ENCODE data around the gene ZC3H7A.
A peak's percentile ranks its signal among the peaks of the same experiment; 100 is the strongest.
"Not testable (repeated sequence)": the region's sequence is repeated elsewhere in the genome, so short reads cannot be mapped to it uniquely, and the experiment has no call there.

The ZC3H7A gene, protein sequence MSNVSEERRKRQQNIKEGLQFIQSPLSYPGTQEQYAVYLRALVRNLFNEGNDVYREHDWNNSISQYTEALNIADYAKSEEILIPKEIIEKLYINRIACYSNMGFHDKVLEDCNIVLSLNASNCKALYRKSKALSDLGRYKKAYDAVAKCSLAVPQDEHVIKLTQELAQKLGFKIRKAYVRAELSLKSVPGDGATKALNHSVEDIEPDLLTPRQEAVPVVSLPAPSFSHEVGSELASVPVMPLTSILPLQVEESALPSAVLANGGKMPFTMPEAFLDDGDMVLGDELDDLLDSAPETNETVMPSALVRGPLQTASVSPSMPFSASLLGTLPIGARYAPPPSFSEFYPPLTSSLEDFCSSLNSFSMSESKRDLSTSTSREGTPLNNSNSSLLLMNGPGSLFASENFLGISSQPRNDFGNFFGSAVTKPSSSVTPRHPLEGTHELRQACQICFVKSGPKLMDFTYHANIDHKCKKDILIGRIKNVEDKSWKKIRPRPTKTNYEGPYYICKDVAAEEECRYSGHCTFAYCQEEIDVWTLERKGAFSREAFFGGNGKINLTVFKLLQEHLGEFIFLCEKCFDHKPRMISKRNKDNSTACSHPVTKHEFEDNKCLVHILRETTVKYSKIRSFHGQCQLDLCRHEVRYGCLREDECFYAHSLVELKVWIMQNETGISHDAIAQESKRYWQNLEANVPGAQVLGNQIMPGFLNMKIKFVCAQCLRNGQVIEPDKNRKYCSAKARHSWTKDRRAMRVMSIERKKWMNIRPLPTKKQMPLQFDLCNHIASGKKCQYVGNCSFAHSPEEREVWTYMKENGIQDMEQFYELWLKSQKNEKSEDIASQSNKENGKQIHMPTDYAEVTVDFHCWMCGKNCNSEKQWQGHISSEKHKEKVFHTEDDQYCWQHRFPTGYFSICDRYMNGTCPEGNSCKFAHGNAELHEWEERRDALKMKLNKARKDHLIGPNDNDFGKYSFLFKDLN

GRCh38 chr16:11797166-11797956 lies at the start of gene ZC3H7A:
ZC3H7A (minus strand) TSS chr16:11797258; CDS start chr16:11782354, 14,904 bp downstream.
- DNase-seq (ENCODE audit: low read depth in 2 of 2) = peak; percentile 87 to 91

- DNase-seq (ENCODE audit: low read depth in 2 of 2) = no peak
Measured at GRCh38 chr16:11844499-11844898, 47.4 kb upstream of the ZC3H7A start.

DNA sequence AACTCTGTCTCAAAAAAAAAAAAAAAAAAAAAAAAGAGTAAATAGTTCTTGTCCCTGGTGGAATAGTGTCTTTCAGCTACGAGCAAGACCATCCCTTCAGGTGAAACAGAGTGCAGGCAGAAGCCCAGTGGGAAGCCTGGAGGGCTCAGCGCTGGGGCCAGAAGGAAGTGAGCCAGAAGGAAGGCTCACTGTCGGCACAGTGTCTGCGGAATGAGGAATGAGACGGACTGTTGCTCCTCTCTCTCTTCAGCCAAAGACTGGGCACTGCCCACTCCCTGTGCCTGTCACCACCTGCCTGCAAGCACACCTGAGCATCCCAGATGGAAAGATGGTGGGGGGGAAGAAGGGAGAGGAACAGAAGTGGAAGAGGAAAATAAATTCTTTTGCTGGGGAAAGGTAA lies 46.8 kb upstream of the ZC3H7A start:
- no peak for DNase-seq (ENCODE audit: low read depth in 2 of 2)

- DNase-seq (ENCODE audit: low read depth in 2 of 2) = no peak
Measured at GRCh38 chr16:11843206-11843605, 46.1 kb upstream of the ZC3H7A start.

DNA sequence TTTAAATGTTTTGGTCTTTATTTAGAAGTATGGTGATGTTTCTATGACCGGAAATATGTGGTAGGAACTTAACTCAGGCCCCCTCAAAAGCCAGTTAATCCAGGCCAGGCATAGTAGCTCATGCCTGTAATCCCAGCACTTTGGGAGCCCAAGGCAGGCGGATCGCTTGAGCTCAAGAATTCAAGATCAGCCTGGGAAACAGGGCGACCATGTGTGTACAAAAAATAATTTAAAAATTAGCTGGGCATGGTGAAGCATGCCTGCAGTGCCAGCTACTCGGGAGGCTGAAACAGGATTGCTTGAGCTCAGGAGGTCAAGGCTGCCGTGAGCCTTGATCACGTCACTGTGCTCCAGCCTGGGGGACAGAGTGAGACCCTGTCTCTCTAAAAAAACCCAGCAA lies 44.0 kb upstream of the ZC3H7A start:
- no peak for DNase-seq (ENCODE audit: low read depth in 2 of 2)

DNA sequence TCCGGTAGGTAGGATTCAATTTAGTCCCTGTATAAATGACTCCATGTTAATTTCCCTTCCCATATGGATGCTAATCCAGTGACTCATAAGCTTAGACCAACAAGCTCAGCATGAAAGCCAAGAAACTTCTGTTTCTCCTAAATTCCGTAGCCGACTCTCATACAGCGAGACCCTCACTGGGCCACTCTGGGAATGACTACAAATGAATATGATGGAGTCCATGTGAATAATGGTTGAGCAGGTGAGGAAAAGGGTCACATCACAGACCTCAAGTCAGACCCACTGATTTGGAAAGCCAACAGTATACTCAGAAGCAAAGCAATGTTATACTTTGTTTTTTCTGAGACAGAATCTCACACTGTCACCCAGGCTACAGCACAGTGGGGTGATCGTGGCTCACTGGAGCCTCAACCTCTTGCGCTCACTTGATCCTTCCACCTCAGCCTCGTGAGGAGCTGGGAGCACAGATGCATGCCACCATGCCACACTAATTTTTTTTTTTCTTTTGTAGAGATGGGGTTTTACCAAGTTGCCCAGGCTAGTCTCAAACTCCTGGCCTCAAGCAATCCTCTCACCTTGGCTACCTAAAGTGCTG lies 39.7 kb upstream of the ZC3H7A start:
- no peak for DNase-seq (ENCODE audit: low read depth in 2 of 2)

GRCh38 chr16:11835891-11836649 lies 39.0 kb upstream of the ZC3H7A start:
- no peak for DNase-seq (ENCODE audit: low read depth in 2 of 2)

DNA sequence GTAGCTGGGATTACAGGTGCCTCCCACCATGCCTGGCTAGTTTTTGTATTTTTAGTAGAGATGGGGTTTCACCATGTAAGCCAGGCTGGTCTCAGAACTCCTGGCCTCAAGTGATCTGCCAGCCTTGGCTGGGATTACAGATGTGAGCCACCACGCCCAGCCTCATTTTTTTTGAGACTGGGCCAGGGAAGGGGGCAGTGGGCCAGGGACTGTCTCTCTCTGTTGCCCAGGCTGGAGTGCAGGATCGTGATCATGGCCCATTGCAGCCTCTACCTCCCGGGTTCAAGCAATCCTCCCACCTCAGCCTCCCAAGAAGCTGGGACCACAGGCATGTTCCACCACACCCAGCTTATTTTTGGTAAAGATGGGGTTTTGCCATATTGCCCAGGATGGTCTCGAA lies 38.3 kb upstream of the ZC3H7A start:
- DNase-seq (ENCODE audit: low read depth in 2 of 2) = no peak

GRCh38 chr16:11833951-11834695 lies 37.1 kb upstream of the ZC3H7A start:
- DNase-seq (ENCODE audit: low read depth in 2 of 2) = no peak

DNA sequence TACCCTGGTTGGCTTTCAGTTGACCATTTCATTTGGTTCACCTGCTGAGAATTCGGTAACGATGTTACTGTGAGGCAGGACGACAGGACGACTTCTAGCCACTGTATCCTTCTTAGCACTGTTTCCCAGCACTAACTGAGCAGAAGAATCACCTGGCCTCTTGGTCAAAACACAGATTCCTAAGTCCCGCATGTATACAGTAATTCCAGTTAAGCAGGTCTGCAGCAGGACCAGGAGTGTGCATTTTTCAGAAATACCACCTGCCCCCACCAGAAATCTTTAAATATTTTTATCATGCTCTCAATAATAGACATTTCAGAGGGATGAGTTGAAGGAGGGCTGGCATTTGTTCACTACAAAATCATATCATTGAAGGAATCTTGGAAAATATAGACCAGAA lies 31.6 kb upstream of the ZC3H7A start:
- DNase-seq (ENCODE audit: low read depth in 2 of 2) = no peak

GRCh38 chr16:11825520-11826165 lies 28.6 kb upstream of the ZC3H7A start:
- not testable (repeated sequence) for DNase-seq (ENCODE audit: low read depth in 2 of 2)

DNA sequence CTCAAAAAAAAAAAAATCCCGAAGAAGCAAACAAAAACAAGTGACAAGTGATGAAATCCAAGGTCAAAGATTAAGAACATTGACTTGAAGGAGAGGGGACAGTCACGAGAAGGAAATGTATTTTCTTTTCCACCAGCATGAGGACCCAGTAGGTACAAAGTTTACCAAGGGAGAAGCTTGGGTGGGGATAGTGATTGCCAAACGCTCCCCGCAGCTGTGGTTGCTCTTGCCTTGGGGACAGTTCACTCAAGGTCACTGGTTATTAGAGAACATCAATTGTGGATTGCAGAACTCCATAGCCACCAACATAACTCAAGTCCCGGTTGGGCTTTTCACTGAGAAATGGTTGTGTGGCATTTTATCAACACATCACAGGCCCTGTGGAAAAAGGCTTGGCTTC lies 27.3 kb upstream of the ZC3H7A start:
- DNase-seq (ENCODE audit: low read depth in 2 of 2) = no peak

GRCh38 chr16:11823645-11824044 lies 26.6 kb upstream of the ZC3H7A start:
- not testable (repeated sequence) for DNase-seq (ENCODE audit: low read depth in 2 of 2)

DNA sequence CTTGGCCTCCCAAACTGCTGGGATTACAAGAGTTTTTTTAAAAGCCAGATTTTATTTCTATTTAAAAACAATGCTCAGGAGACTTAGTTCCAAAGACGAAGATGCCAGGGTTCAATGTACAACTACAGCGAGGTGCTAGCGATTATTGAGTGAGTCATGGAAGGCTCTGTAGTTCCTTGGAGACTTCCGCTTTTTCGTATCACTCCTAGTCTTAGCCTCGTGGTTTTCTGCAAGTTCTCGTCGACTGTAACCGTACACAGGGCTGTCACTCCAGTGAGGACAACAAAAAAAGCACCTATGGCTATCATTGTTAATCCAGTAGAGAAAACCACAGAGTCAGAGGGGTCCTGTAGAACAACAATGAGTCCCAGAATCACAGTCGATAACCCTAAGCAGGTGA lies 22.7 kb upstream of the ZC3H7A start:
- no peak for DNase-seq (ENCODE audit: low read depth in 2 of 2)

DNA sequence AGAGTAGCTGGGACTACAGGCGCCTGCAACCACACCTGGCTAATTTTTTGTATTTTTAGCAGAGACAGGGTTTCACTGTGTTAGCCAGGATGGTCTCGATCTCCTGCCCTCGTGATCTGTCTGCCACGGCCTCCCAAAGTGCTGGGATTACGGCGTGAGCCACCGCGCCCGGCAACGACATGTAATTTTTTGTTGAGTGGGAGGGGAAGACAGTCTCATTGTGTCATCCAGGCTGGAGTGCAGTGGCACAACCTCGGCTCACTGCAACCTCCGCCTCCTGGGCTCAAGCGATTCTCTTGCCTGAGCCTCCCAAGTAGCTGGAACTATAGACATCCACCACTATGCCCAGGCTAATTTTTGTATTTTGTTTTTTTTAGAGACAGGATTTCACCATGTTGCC lies 21.9 kb upstream of the ZC3H7A start:
- DNase-seq (ENCODE audit: low read depth in 2 of 2) = not testable (repeated sequence)

DNA sequence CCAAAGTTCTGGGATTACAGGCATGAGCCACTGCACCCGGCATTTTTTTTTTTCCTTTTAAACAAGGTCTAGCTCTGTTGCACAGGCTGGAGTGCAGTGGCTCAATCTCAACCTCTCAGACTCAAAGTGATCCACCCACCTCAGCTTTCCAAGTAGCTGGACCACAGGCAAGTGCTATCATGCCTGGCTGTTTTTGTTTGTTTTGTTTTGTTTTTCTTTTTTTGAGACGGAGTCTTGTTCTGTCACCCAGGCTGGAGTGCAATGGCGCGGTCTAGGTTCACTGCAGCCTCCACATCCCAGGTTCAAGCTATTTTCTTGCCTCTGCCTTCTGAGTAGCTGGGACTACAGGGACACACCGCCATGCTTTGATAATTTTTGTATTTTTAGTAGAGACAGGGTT lies 19.1 kb upstream of the ZC3H7A start:
- DNase-seq (ENCODE audit: low read depth in 2 of 2) = no peak

- DNase-seq (ENCODE audit: low read depth in 2 of 2) = not testable (repeated sequence)
Measured at GRCh38 chr16:11814800-11815199, 17.7 kb upstream of the ZC3H7A start.

GRCh38 chr16:11806721-11807120 lies 9.7 kb upstream of the ZC3H7A start:
- no peak for DNase-seq (ENCODE audit: low read depth in 2 of 2)

GRCh38 chr16:11805556-11805955 lies 8.5 kb upstream of the ZC3H7A start:
- no peak for DNase-seq (ENCODE audit: low read depth in 2 of 2)
